Chondrocyte (in vitro differentiated cells): ENCODE results near the gene HECTD3. TPM values are rescaled to one million over a fixed set of nuclear protein-coding genes. Genes with fewer than 3 reads are reported as not detected.

ENCODE experiments used
- DNase-seq: peaks from one replicate; pipeline ENCODE4 v3.0.0; 2021; ENCODE audit warnings: mixed read lengths, low spot score
- H3K27ac Mint-ChIP-seq: one replicate; pipeline ENCODE4 v1.8.0; 2021; ENCODE audit warnings: mild to moderate bottlenecking, moderate library complexity, mixed read lengths; ENCODE audit not compliant: unreplicated experiment
- H3K27me3 Mint-ChIP-seq: 2 replicates; pipeline ENCODE4 v1.8.0; 2021; ENCODE audit warnings: low read depth, mixed read lengths
- H3K36me3 Mint-ChIP-seq: 2 replicates; pipeline ENCODE4 v1.8.0; 2021; ENCODE audit warnings: low read depth, mixed read lengths
- H3K4me1 Mint-ChIP-seq: 2 replicates; pipeline ENCODE4 v1.8.0; 2021; ENCODE audit warnings: low read depth, mild to moderate bottlenecking, mixed read lengths
- H3K4me3 Mint-ChIP-seq: one replicate; pipeline ENCODE4 v1.8.0; 2021; ENCODE audit warnings: mild to moderate bottlenecking, moderate library complexity, mixed read lengths; ENCODE audit not compliant: unreplicated experiment
- H3K9me3 Mint-ChIP-seq: 2 replicates; pipeline ENCODE4 v1.8.0; 2021; ENCODE audit warnings: low read depth, mixed read lengths
- total RNA-seq: library from RNA; stranded (reverse); gene quantifications from 3 replicates; pipeline ENCODE4 v1.2.1, GENCODE V29; 2021
- TF ChIP-seq, protein P1 (sequence below): fragments of 200-600 bp; sonication (generic); IDR thresholded peaks from 2 replicates; pipeline ENCODE4 v1.5.0; 2021; ENCODE audit warnings: antibody characterized with exemption, mild to moderate bottlenecking, moderate library complexity

Gene HECTD3
- total RNA-seq, 1 donor from 2014 or later = 36.5 TPM

- H3K36me3 Mint-ChIP-seq = peaks cover 2% of the 10 kb centered on the region
- TF ChIP-seq, protein P1, sequence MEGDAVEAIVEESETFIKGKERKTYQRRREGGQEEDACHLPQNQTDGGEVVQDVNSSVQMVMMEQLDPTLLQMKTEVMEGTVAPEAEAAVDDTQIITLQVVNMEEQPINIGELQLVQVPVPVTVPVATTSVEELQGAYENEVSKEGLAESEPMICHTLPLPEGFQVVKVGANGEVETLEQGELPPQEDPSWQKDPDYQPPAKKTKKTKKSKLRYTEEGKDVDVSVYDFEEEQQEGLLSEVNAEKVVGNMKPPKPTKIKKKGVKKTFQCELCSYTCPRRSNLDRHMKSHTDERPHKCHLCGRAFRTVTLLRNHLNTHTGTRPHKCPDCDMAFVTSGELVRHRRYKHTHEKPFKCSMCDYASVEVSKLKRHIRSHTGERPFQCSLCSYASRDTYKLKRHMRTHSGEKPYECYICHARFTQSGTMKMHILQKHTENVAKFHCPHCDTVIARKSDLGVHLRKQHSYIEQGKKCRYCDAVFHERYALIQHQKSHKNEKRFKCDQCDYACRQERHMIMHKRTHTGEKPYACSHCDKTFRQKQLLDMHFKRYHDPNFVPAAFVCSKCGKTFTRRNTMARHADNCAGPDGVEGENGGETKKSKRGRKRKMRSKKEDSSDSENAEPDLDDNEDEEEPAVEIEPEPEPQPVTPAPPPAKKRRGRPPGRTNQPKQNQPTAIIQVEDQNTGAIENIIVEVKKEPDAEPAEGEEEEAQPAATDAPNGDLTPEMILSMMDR = no peak
- no peak overlapping the region for H3K4me3 Mint-ChIP-seq
- no peaks in the 10 kb centered on the region for H3K4me1 Mint-ChIP-seq
- no peak overlapping the region for H3K27ac Mint-ChIP-seq
- peaks cover 9% of the 10 kb centered on the region for H3K9me3 Mint-ChIP-seq
- H3K27me3 Mint-ChIP-seq = no peaks in the 10 kb centered on the region
- no peak for DNase-seq
Observed at GRCh38 chr1:45023663-45024062, 12.5 kb upstream of the HECTD3 start.

DNA sequence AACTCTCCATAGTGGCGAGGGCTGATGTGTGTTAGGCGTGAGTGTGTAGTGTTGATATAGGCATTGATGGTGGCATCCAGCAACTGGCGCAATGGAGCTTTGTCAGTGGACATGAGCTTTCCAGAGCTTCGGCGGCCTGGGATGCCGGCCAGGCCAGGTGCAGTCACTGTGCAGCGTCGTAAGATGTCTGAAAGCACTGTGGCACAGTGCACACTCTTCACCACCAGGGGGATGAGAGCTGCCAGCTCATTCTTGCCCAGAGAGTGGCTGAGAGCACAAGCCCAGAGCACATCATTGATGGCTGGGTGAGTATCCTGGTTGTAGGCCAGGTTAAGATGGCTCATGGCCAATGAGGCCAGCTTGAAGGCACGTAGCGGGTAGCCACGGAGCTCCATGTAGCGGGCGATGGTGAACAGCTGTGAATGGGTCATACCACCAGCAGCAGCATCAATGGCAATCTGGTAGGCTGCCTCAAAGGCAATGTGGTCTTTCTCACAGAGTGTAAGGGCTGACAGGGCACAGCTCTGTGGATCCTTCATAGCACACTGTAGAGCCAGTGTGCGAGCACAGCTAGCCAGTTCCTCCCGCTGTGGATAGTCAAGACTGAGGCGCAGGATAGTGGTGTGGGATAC is 7.6 kb upstream of the HECTD3 start:
- H3K9me3 Mint-ChIP-seq = peaks cover 3% of the 10 kb centered on the region
- no peak overlapping the region for H3K4me3 Mint-ChIP-seq
- no peak overlapping the region for H3K27ac Mint-ChIP-seq
- peaks cover 14% of the 10 kb centered on the region for H3K4me1 Mint-ChIP-seq
- H3K36me3 Mint-ChIP-seq = peaks cover 2% of the 10 kb centered on the region
- no peak for DNase-seq
- TF ChIP-seq, protein P1 = peak; percentile 84
- no peaks in the 10 kb centered on the region for H3K27me3 Mint-ChIP-seq

- H3K4me1 Mint-ChIP-seq = peaks cover 29% of the 10 kb centered on the region
- TF ChIP-seq, protein P1 = no peak
- no peak overlapping the region for H3K4me3 Mint-ChIP-seq
- no peaks in the 10 kb centered on the region for H3K9me3 Mint-ChIP-seq
- no peak for DNase-seq
- no peak overlapping the region for H3K27ac Mint-ChIP-seq
- no peaks in the 10 kb centered on the region for H3K27me3 Mint-ChIP-seq
- peaks cover 2% of the 10 kb centered on the region for H3K36me3 Mint-ChIP-seq
Observed at GRCh38 chr1:45016767-45017166, 5.6 kb upstream of the HECTD3 start.

DNA sequence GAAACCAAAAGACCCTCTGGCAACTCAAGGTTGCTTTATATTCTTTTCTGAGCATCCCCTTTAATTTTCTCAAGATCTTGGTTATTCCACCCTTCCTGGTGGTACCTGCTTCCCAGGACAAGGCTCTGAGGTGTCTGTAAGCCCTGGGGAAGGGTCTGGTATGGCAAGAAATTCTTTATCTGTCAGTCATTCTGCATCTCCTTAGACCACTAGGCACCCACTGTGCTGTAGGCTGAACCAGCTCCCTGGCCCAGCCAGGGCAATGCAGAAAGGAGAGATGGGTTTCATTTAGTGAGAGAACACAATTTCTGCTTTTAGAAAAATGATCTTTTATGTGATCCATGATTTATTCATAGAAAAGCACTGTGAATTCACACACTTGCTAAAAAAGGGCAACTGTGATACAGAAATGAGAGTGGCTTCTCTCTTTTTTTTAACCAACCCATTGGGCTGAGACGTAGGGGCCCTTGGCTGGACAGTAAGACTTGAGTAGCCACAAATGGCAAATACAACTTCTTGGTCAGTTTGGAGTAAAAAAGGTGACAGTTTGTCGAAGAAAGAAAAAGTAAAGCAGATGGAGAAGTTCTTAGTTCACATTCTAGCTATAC is 5.1 kb upstream of the HECTD3 start:
- no peaks in the 10 kb centered on the region for H3K9me3 Mint-ChIP-seq
- H3K4me1 Mint-ChIP-seq = peaks cover 35% of the 10 kb centered on the region
- DNase-seq = no peak
- TF ChIP-seq, protein P1 = no peak
- H3K36me3 Mint-ChIP-seq = peaks cover 2% of the 10 kb centered on the region
- H3K27ac Mint-ChIP-seq = no peak overlapping the region
- H3K27me3 Mint-ChIP-seq = no peaks in the 10 kb centered on the region
- H3K4me3 Mint-ChIP-seq = no peak overlapping the region

- no peak overlapping the region for H3K27ac Mint-ChIP-seq
Observed at GRCh38 chr1:45015683-45016082, 4.6 kb upstream of the HECTD3 start.

More at GRCh38 chr1:45015683-45016082, 4.6 kb upstream of the HECTD3 start:
- Mint-ChIP-seq H3K27me3 (no peaks in the 10 kb centered on the region), H3K4me1 (peaks cover 36% of the 10 kb centered on the region), H3K36me3 (peaks cover 2% of the 10 kb centered on the region), H3K4me3 (no peak overlapping the region), H3K9me3 (no peaks in the 10 kb centered on the region)
- no peak for DNase-seq
- TF ChIP-seq, protein P1 = no peak
